Mesothelial cell of epicardium (in vitro differentiated cells): ENCODE data around the gene IFT43. TPM values are rescaled to one million over a fixed set of nuclear protein-coding genes. Genes with fewer than 3 reads are reported as not detected.

ENCODE experiments used
- DNase-seq, 2 experiments: peaks; one replicate each; pipeline ENCODE4 v3.0.0; 2021; ENCODE audit warnings: low spot score in 2 of 2; ENCODE audit not compliant: unreplicated experiment in 2 of 2
- H3K27ac Mint-ChIP-seq: 2 replicates; pipeline ENCODE4 v1.8.0; 2021; ENCODE audit warnings: mixed read lengths
- H3K27me3 Mint-ChIP-seq: 2 replicates; pipeline ENCODE4 v1.8.0; 2021; ENCODE audit warnings: low read depth, mixed read lengths
- H3K36me3 Mint-ChIP-seq: 2 replicates; pipeline ENCODE4 v1.8.0; 2021; ENCODE audit warnings: mixed read lengths
- H3K4me1 Mint-ChIP-seq: 2 replicates; pipeline ENCODE4 v1.8.0; 2021; ENCODE audit warnings: mixed read lengths
- H3K4me3 Mint-ChIP-seq: 2 replicates; pipeline ENCODE4 v1.8.0; 2021; ENCODE audit warnings: mild to moderate bottlenecking, moderate library complexity, mixed read lengths
- H3K9me3 Mint-ChIP-seq: 2 replicates; pipeline ENCODE4 v1.8.0; 2021; ENCODE audit warnings: mixed read lengths
- CTCF ChIP-seq: fragments of 200-600 bp; sonication (generic); IDR thresholded peaks from one replicate; pipeline ENCODE4 v1.5.0; 2021; ENCODE audit warnings: antibody characterized with exemption; ENCODE audit not compliant: unreplicated experiment
- total RNA-seq: library from RNA; stranded (reverse); gene quantifications from 3 replicates; pipeline ENCODE4 v1.2.1, GENCODE V29; 2021

IFT43 gene
- total RNA-seq, 1 donor from 2014 or later = 46.0 TPM

- H3K9me3 Mint-ChIP-seq = peaks cover 10% of the 10 kb centered on the region
- peaks cover 21% of the 10 kb centered on the region for H3K4me1 Mint-ChIP-seq
- H3K36me3 Mint-ChIP-seq = no peaks in the 10 kb centered on the region
- no peak for TF ChIP-seq CTCF
- H3K27me3 Mint-ChIP-seq = peaks cover 60% of the 10 kb centered on the region
- DNase-seq = no peak
- no peak overlapping the region for H3K27ac Mint-ChIP-seq
- no peak overlapping the region for H3K4me3 Mint-ChIP-seq
These were observed 128.1 kb downstream of the IFT43 start for GRCh38 chr14:76113691-76114090.

- Mint-ChIP-seq H3K27ac (no peak overlapping the region), H3K36me3 (no peaks in the 10 kb centered on the region), H3K9me3 (peaks cover 7% of the 10 kb centered on the region), H3K4me3 (no peak overlapping the region), H3K4me1 (peaks cover 21% of the 10 kb centered on the region), H3K27me3 (peaks cover 49% of the 10 kb centered on the region)
- TF ChIP-seq CTCF = no peak
- no peak for DNase-seq
These were observed 129.5 kb downstream of the IFT43 start for GRCh38 chr14:76115010-76115422.

GRCh38 chr14:76117789-76118484 is 132.4 kb downstream of the IFT43 start:
- Mint-ChIP-seq H3K27ac (no peak overlapping the region), H3K4me1 (peaks cover 18% of the 10 kb centered on the region), H3K36me3 (no peaks in the 10 kb centered on the region), H3K9me3 (peaks cover 7% of the 10 kb centered on the region), H3K4me3 (no peak overlapping the region), H3K27me3 (peaks cover 46% of the 10 kb centered on the region)
- TF ChIP-seq CTCF = no peak
- peak in 1 of 2 experiments; percentile 42 for DNase-seq

GRCh38 chr14:76118594-76118993 is 133.0 kb downstream of the IFT43 start:
- no peak for DNase-seq
- H3K27ac Mint-ChIP-seq = no peak overlapping the region

GRCh38 chr14:76121089-76121748 is 135.7 kb downstream of the IFT43 start:
- no peak for TF ChIP-seq CTCF
- no peak overlapping the region for H3K27ac Mint-ChIP-seq
- no peaks in the 10 kb centered on the region for H3K36me3 Mint-ChIP-seq
- no peaks in the 10 kb centered on the region for H3K9me3 Mint-ChIP-seq
- peaks cover 10% of the 10 kb centered on the region for H3K4me1 Mint-ChIP-seq
- DNase-seq = no peak
- peaks cover 42% of the 10 kb centered on the region for H3K27me3 Mint-ChIP-seq
- no peak overlapping the region for H3K4me3 Mint-ChIP-seq

More at GRCh38 chr14:76118594-76118993, 133.0 kb downstream of the IFT43 start:
- no peaks in the 10 kb centered on the region for H3K36me3 Mint-ChIP-seq
- peaks cover 46% of the 10 kb centered on the region for H3K27me3 Mint-ChIP-seq
- H3K9me3 Mint-ChIP-seq = peaks cover 7% of the 10 kb centered on the region
- peaks cover 13% of the 10 kb centered on the region for H3K4me1 Mint-ChIP-seq
- no peak for TF ChIP-seq CTCF
- no peak overlapping the region for H3K4me3 Mint-ChIP-seq
